PC-3 (cell line): ENCODE measurements around the gene SPTBN2. TPM values are rescaled to one million over a fixed set of nuclear protein-coding genes. Genes with fewer than 3 reads are reported as not detected.

ENCODE experiments used
- ATAC-seq: fragments of 200-7000 bp; cut with Tn5 transposase; 2 replicates; pipeline ENCODE4 v1.9.1; 2020; ENCODE audit warnings: mild to moderate bottlenecking, moderate library complexity
- BruUV-seq: library from RNA; stranded (reverse); fragments of 400-500 nt; replicated peaks from 2 replicates; lab custom pipeline; 2021; lab: Mats Ljungman, UMichigan
- CTCF ChIA-PET: fragments of 300-600 bp; sonication (Branson Sonifier 250); formaldehyde crosslinking; loops from one replicate; lab custom pipeline; 2022; ENCODE audit warnings: antibody characterized with exemption; lab: Charles Lee
- POLR2A ChIA-PET: fragments of 300-600 bp; sonication (Branson Sonifier 250); formaldehyde crosslinking; loops from one replicate; lab custom pipeline; 2022; ENCODE audit warnings: antibody characterized with exemption; ENCODE audit not compliant: unreplicated experiment; lab: Charles Lee
- DNase-seq: peaks from one replicate; pipeline ENCODE4 v3.0.0-alpha.2; 2015
- H2AFZ ChIP-seq: fragments of 300-600 bp; sonication (generic); 2 replicates; pipeline ENCODE4 v1.6.0; 2016; ENCODE audit warnings: antibody characterized with exemption, low read length
- H3F3A ChIP-seq: fragments of 300-600 bp; sonication (generic); one replicate; pipeline ENCODE4 v1.6.0; 2017; ENCODE audit warnings: antibody characterized with exemption, low read length, control low read depth, mild to moderate bottlenecking; ENCODE audit not compliant: unreplicated experiment
- H3K27ac ChIP-seq: fragments of 300-600 bp; sonication (generic); 2 replicates; pipeline ENCODE4 v1.5.1; 2016; ENCODE audit warnings: mild to moderate bottlenecking, low read length
- H3K27me3 ChIP-seq: fragments of 300-600 bp; sonication (generic); 2 replicates; pipeline ENCODE4 v1.6.1; 2016; ENCODE audit warnings: low read length, mixed read lengths
- H3K36me3 ChIP-seq: fragments of 300-600 bp; sonication (generic); 2 replicates; pipeline ENCODE4 v1.6.1; 2016; ENCODE audit warnings: low read depth, mixed run types, low read length, mixed read lengths
- H3K4me1 ChIP-seq: fragments of 300-600 bp; sonication (generic); 2 replicates; pipeline ENCODE4 v1.5.1; 2016; ENCODE audit warnings: low read length; ENCODE audit not compliant: insufficient read depth
- H3K4me2 ChIP-seq: fragments of 300-600 bp; sonication (generic); 2 replicates; pipeline ENCODE4 v1.6.0; 2016; ENCODE audit warnings: low read length
- H3K4me3 ChIP-seq: fragments of 300-600 bp; sonication (generic); 2 replicates; pipeline ENCODE4 v1.5.1; 2016; ENCODE audit warnings: mild to moderate bottlenecking, low read length, mixed read lengths
- H3K79me2 ChIP-seq: fragments of 300-600 bp; sonication (generic); 2 replicates; pipeline ENCODE4 v1.6.1; 2017; ENCODE audit warnings: low read length, mixed read lengths
- H3K9ac ChIP-seq: fragments of 300-600 bp; sonication (generic); 2 replicates; pipeline ENCODE4 v1.6.0; 2016; ENCODE audit warnings: mild to moderate bottlenecking, low read length
- H3K9me2 ChIP-seq: fragments of 300-600 bp; sonication (generic); replicated peaks from 2 replicates; pipeline ENCODE4 v1.6.1; 2016; ENCODE audit warnings: mixed run types, low read length, mixed read lengths
- H3K9me3 ChIP-seq: fragments of 300-600 bp; sonication (generic); 2 replicates; pipeline ENCODE4 v1.6.1; 2016; ENCODE audit warnings: low read length, mixed read lengths
- H4K20me1 ChIP-seq: fragments of 300-600 bp; sonication (generic); 2 replicates; pipeline ENCODE4 v1.6.1; 2016; ENCODE audit warnings: low read length, mixed read lengths
- EZH2 ChIP-seq: fragments of 300-600 bp; sonication (generic); IDR thresholded peaks from one replicate; pipeline ENCODE4 v1.6.1; 2017; ENCODE audit warnings: antibody characterized with exemption, mild to moderate bottlenecking, low read length; ENCODE audit not compliant: unreplicated experiment
- EZH2phosphoT487 ChIP-seq: fragments of 300-600 bp; sonication (generic); IDR thresholded peaks from 2 replicates; pipeline ENCODE4 v1.6.1; 2018; ENCODE audit warnings: mild to moderate bottlenecking, antibody characterized with exemption, low read length, borderline replicate concordance
- intact Hi-C: fragments of 100-400 bp; cut with micrococcal nuclease; formaldehyde crosslinking; loops from 2 replicates; pipeline ENCODE4 v1.9.0; 2023
- total RNA-seq: library from RNA; depleted of rRNA; stranded (reverse); fragments of >200 nt; gene quantifications from 2 replicates; pipeline ENCODE4 v1.2.3, GENCODE V29; 2014
- TF ChIP-seq, protein P1 (sequence below): fragments of 300-600 bp; sonication (generic); conservative IDR thresholded peaks from 2 replicates; pipeline ENCODE4 v1.5.1; 2017; ENCODE audit warnings: antibody characterized with exemption, low read depth, mild to moderate bottlenecking, low read length

The SPTBN2 gene
- total RNA-seq, 1 experiment from 2014 or later, result 74.9 TPM

DNA sequence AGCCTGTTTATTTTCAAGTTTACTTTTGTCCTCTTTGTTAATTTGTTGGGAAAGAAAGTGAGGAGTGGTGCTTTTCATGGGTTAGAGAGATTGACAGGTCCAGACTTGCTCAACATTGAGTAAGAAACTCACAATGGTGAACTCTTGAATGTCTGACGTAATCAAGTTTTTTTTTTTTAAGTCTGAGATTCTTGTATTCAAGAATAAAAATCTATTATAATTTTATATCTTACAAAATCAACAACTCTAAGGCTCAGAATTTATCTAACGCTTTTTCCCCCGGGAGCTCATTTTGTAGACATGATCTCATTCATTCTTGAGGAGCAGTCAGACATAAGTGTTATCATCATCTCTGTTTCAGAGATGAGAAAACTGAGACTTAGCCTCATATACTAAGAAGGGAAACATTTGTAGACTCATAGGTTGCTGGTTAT, 39.1 kb upstream of the SPTBN2 start:
- ChIA-PET POLR2A (no interaction called here), CTCF (no interaction called here)
- no TSS peak for BruUV-seq
- DNase-seq (no peak), ATAC-seq (no peak)
- intact Hi-C loops, result no loop called here
- no peak for TF ChIP-seq EZH2phosphoT487
- TF ChIP-seq EZH2, result no peak
- TF ChIP-seq, protein P1, sequence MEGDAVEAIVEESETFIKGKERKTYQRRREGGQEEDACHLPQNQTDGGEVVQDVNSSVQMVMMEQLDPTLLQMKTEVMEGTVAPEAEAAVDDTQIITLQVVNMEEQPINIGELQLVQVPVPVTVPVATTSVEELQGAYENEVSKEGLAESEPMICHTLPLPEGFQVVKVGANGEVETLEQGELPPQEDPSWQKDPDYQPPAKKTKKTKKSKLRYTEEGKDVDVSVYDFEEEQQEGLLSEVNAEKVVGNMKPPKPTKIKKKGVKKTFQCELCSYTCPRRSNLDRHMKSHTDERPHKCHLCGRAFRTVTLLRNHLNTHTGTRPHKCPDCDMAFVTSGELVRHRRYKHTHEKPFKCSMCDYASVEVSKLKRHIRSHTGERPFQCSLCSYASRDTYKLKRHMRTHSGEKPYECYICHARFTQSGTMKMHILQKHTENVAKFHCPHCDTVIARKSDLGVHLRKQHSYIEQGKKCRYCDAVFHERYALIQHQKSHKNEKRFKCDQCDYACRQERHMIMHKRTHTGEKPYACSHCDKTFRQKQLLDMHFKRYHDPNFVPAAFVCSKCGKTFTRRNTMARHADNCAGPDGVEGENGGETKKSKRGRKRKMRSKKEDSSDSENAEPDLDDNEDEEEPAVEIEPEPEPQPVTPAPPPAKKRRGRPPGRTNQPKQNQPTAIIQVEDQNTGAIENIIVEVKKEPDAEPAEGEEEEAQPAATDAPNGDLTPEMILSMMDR, result no peak
- Histone ChIP-seq H3K9ac (no peak overlapping the region), H3F3A (no peaks in the 10 kb centered on the region), H3K27me3 (no peaks in the 10 kb centered on the region), H2AFZ (no peak overlapping the region), H3K9me2 (no peaks in the 10 kb centered on the region), H3K36me3 (no peaks in the 10 kb centered on the region), H3K4me2 (no peak overlapping the region), H3K4me3 (no peak overlapping the region), H3K79me2 (no peaks in the 10 kb centered on the region), H4K20me1 (no peaks in the 10 kb centered on the region), H3K9me3 (no peaks in the 10 kb centered on the region), H3K4me1 (no peaks in the 10 kb centered on the region), H3K27ac (no peak overlapping the region)

DNA sequence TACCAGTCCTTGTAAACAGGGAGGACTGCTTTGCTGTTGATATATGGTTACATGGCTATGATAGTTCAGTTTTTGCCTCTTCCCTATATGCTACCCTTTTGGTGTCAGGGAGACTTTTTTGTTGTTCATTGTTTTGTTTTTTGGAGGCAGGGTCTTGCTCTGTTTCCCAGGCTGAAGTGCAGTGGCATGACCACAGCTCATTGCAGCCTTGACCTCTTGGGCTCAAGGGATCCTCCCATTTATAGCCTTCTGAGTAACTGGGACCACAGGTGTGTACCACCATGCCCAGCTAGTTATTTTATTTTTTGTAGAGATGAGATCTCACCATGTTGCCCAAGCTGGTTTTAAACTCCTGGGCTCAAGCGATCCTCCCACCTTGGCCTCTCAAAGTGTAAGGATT, 38.6 kb upstream of the SPTBN2 start:
- intact Hi-C loops, result no loop called here
- Histone ChIP-seq H3K9me2 (no peaks in the 10 kb centered on the region), H3K9ac (no peak overlapping the region), H3K79me2 (no peaks in the 10 kb centered on the region), H3K27me3 (no peaks in the 10 kb centered on the region), H3K4me1 (no peaks in the 10 kb centered on the region), H3K27ac (no peak overlapping the region), H3K36me3 (no peaks in the 10 kb centered on the region), H3F3A (no peaks in the 10 kb centered on the region), H4K20me1 (no peaks in the 10 kb centered on the region), H3K4me2 (no peak overlapping the region), H2AFZ (no peak overlapping the region), H3K4me3 (no peak overlapping the region), H3K9me3 (no peaks in the 10 kb centered on the region)
- no TSS peak for BruUV-seq
- ATAC-seq, result no peak
- ChIA-PET CTCF (no interaction called here), POLR2A (no interaction called here)
- TF ChIP-seq, protein P1, result no peak
- TF ChIP-seq EZH2phosphoT487 (no peak), EZH2 (no peak)
- no peak for DNase-seq

DNA sequence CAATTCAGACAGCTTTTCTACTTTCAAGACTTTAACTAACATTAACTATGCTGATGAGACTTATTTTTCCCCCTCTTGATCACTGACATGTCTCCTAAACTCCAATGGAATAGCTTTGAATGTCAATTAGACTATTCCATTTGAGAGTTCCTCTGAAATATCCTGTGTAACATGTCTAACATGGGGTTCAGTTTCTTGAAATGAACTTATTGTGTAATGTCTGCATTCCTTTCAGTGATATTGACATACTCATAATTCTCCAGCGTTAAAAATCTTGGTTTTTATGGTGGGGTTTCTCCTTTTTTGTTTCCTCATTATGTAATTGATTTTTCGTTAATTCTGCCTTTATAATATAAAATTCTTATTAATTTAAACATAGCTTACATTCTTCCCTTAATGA, 37.7 kb upstream of the SPTBN2 start:
- H2AFZ ChIP-seq, result no peak overlapping the region
- no peak overlapping the region for H3K4me3 ChIP-seq
- no peaks in the 10 kb centered on the region for H3K36me3 ChIP-seq
- intact Hi-C loops, result no loop called here
- DNase-seq (no peak), ATAC-seq (no peak)
- no peaks in the 10 kb centered on the region for H3F3A ChIP-seq
- H3K9ac ChIP-seq, result no peak overlapping the region
- TF ChIP-seq EZH2 (no peak), EZH2phosphoT487 (no peak)
- TF ChIP-seq, protein P1, result no peak
- POLR2A ChIA-PET, result interaction anchor here (0.6 kb wide), 2 partner anchors 19 to 1812 kb away, joined by 3 to 4 read pairs; no protein-coding TSS in a partner anchor
- H3K4me2 ChIP-seq, result no peak overlapping the region
- BruUV-seq, result no TSS peak
- no peaks in the 10 kb centered on the region for H3K27me3 ChIP-seq
- no peaks in the 10 kb centered on the region for H3K79me2 ChIP-seq
- H3K9me3 ChIP-seq, result no peaks in the 10 kb centered on the region
- H3K9me2 ChIP-seq, result no peaks in the 10 kb centered on the region
- CTCF ChIA-PET, result no interaction called here
- H3K27ac ChIP-seq, result no peak overlapping the region
- no peaks in the 10 kb centered on the region for H4K20me1 ChIP-seq
- H3K4me1 ChIP-seq, result no peaks in the 10 kb centered on the region
